Measurements from ENCODE around the gene SLC38A1.
"Not testable (repeated sequence)": the region's sequence is repeated elsewhere in the genome, so short reads cannot be mapped to it uniquely, and the experiment has no call there.

The SLC38A1 gene

GRCh38 chr12:46164186-46164761 lies 104.6 kb downstream of the SLC38A1 start:
- no peak for DNase-seq (ENCODE audit: low spot score)

GRCh38 chr12:46162549-46163076 lies 106.2 kb downstream of the SLC38A1 start:
- not testable (repeated sequence) for DNase-seq (ENCODE audit: low spot score)

GRCh38 chr12:46160981-46161690 lies 107.7 kb downstream of the SLC38A1 start:
- DNase-seq (ENCODE audit: low spot score): no peak

- DNase-seq (ENCODE audit: low spot score): peak; percentile 90
These were observed 108.5 kb downstream of the SLC38A1 start for GRCh38 chr12:46160101-46160980.

GRCh38 chr12:46159309-46159901 lies 109.4 kb downstream of the SLC38A1 start:
- DNase-seq (ENCODE audit: low spot score): no peak

- no peak for DNase-seq (ENCODE audit: low spot score)
These were observed 110.3 kb downstream of the SLC38A1 start for GRCh38 chr12:46158501-46158900.

- DNase-seq (ENCODE audit: low spot score): peak; percentile 62
These were observed 114.4 kb downstream of the SLC38A1 start for GRCh38 chr12:46154221-46154985.

- peak; percentile 19 for DNase-seq (ENCODE audit: low spot score)
These were observed 115.5 kb downstream of the SLC38A1 start for GRCh38 chr12:46153268-46153872.

GRCh38 chr12:46152456-46152855 lies 116.4 kb downstream of the SLC38A1 start:
- no peak for DNase-seq (ENCODE audit: low spot score)

- DNase-seq (ENCODE audit: low spot score): no peak
These were observed 118.1 kb downstream of the SLC38A1 start for GRCh38 chr12:46150735-46151134.

GRCh38 chr12:46149905-46150304 lies 118.9 kb downstream of the SLC38A1 start:
- DNase-seq (ENCODE audit: low spot score): no peak

- no peak for DNase-seq (ENCODE audit: low spot score)
These were observed 119.8 kb downstream of the SLC38A1 start for GRCh38 chr12:46149079-46149464.

GRCh38 chr12:46148327-46149078 lies 120.3 kb downstream of the SLC38A1 start:
- DNase-seq (ENCODE audit: low spot score): no peak

GRCh38 chr12:46147144-46147543 lies 121.7 kb downstream of the SLC38A1 start:
- DNase-seq (ENCODE audit: low spot score): no peak

GRCh38 chr12:46145881-46146280 lies 123.0 kb downstream of the SLC38A1 start:
- no peak for DNase-seq (ENCODE audit: low spot score)

GRCh38 chr12:46144433-46144832 lies 124.4 kb downstream of the SLC38A1 start:
- DNase-seq (ENCODE audit: low spot score): no peak

- DNase-seq (ENCODE audit: low spot score): no peak
These were observed 132.6 kb downstream of the SLC38A1 start for GRCh38 chr12:46136249-46136648.

GRCh38 chr12:46135750-46136149 lies 133.1 kb downstream of the SLC38A1 start:
- DNase-seq (ENCODE audit: low spot score): no peak

GRCh38 chr12:46134852-46135251 lies 134.0 kb downstream of the SLC38A1 start:
- DNase-seq (ENCODE audit: low spot score): no peak

GRCh38 chr12:46134205-46134811 lies 134.5 kb downstream of the SLC38A1 start:
- DNase-seq (ENCODE audit: low spot score): no peak

Data from kidney tubule cell (primary cell).